HL-60/S4 treated with retinoic acid at 250 ng/mL for 4 days and 3 days (cell line): ENCODE data around the gene MRGPRX2.

Experiments used
- in situ Hi-C: fragments of 300-500 bp; cut with MboI; formaldehyde crosslinking; loops from 2 replicates; pipeline ENCODE4 v1.7.0; 2022; ENCODE audit warnings: low sequenced_read_pairs

The MRGPRX2 gene

GRCh38 chr11:19076744-19077589, 16.4 kb upstream of the MRGPRX2 start:
- in situ Hi-C loops, result no loop called here

- in situ Hi-C loops, result no loop called here
Measured at GRCh38 chr11:19075636-19076035, 15.1 kb upstream of the MRGPRX2 start.

- in situ Hi-C loops, result loop anchor here (25.0 kb wide), 1 partner anchor 489 kb away; no protein-coding TSS in a partner anchor
Measured at GRCh38 chr11:19073454-19074415, 13.2 kb upstream of the MRGPRX2 start.

- in situ Hi-C loops, result loop anchor here (25.0 kb wide), 1 partner anchor 490 kb away; no protein-coding TSS in a partner anchor
Measured at GRCh38 chr11:19072464-19072863, 11.9 kb upstream of the MRGPRX2 start.

GRCh38 chr11:19071255-19071654, 10.7 kb upstream of the MRGPRX2 start:
- in situ Hi-C loops, result loop anchor here (25.0 kb wide), 1 partner anchor 491 kb away; no protein-coding TSS in a partner anchor

- in situ Hi-C loops, result loop anchor here (25.0 kb wide), 1 partner anchor 502 kb away; no protein-coding TSS in a partner anchor
Measured at GRCh38 chr11:19059833-19060232, 684 bp downstream of the MRGPRX2 start.

GRCh38 chr11:19055905-19056304, 4.6 kb downstream of the MRGPRX2 start:
- in situ Hi-C loops, result loop anchor here (25.0 kb wide), 1 partner anchor 506 kb away; no protein-coding TSS in a partner anchor

- in situ Hi-C loops, result loop anchor here (25.0 kb wide), 1 partner anchor 507 kb away; no protein-coding TSS in a partner anchor
Measured at GRCh38 chr11:19055016-19055415, 5.5 kb downstream of the MRGPRX2 start.

- in situ Hi-C loops, result loop anchor here (25.0 kb wide), 1 partner anchor 508 kb away; no protein-coding TSS in a partner anchor
Measured at GRCh38 chr11:19053909-19054308, 6.6 kb downstream of the MRGPRX2 start.

- in situ Hi-C loops, result loop anchor here (25.0 kb wide), 1 partner anchor 512 kb away; no protein-coding TSS in a partner anchor
Measured at GRCh38 chr11:19050281-19050680, 10.2 kb downstream of the MRGPRX2 start.

GRCh38 chr11:19049351-19049750, 11.2 kb downstream of the MRGPRX2 start:
- in situ Hi-C loops, result no loop called here

- in situ Hi-C loops, result no loop called here
Measured at GRCh38 chr11:19040051-19040450, 20.5 kb downstream of the MRGPRX2 start.

- in situ Hi-C loops, result no loop called here
Measured at GRCh38 chr11:19039409-19039808, 21.1 kb downstream of the MRGPRX2 start.

GRCh38 chr11:19032990-19033389, 27.5 kb downstream of the MRGPRX2 start:
- in situ Hi-C loops, result no loop called here

- in situ Hi-C loops, result no loop called here
Measured at GRCh38 chr11:19027829-19028595, 32.5 kb downstream of the MRGPRX2 start.

- in situ Hi-C loops, result no loop called here
Measured at GRCh38 chr11:19026862-19027261, 33.7 kb downstream of the MRGPRX2 start.

- in situ Hi-C loops, result no loop called here
Measured at GRCh38 chr11:19025481-19026406, 34.8 kb downstream of the MRGPRX2 start.

GRCh38 chr11:19020831-19021230, 39.7 kb downstream of the MRGPRX2 start:
- in situ Hi-C loops, result no loop called here

GRCh38 chr11:19018901-19019300, 41.6 kb downstream of the MRGPRX2 start:
- in situ Hi-C loops, result no loop called here
